ENCODE results near the gene ELOVL6.

The ELOVL6 gene

GRCh38 chr4:110135076-110135475, 63.3 kb downstream of the ELOVL6 start:
- DNase-seq (ENCODE audit: low spot score), result no peak

GRCh38 chr4:110134269-110134869, 64.0 kb downstream of the ELOVL6 start:
- TF ChIP-seq CTCF (IDR thresholded peaks at IDR 0.05), result no peak
- DNase-seq (ENCODE audit: low spot score), result no peak
- H3K27ac ChIP-seq, result no peak overlapping the region
- no peak overlapping the region for H3K4me3 ChIP-seq

More at GRCh38 chr4:110135076-110135475, 63.3 kb downstream of the ELOVL6 start:
- no peak for TF ChIP-seq CTCF (IDR thresholded peaks at IDR 0.05)
- no peak overlapping the region for H3K27ac ChIP-seq
- H3K4me3 ChIP-seq, result no peak overlapping the region

GRCh38 chr4:110132816-110133719, 65.3 kb downstream of the ELOVL6 start:
- no peak overlapping the region for H3K27ac ChIP-seq

GRCh38 chr4:110131916-110132315, 66.5 kb downstream of the ELOVL6 start:
- DNase-seq (ENCODE audit: low spot score), result no peak
- no peak overlapping the region for H3K4me3 ChIP-seq
- no peak for TF ChIP-seq CTCF (IDR thresholded peaks at IDR 0.05)
- no peak overlapping the region for H3K27ac ChIP-seq

More at GRCh38 chr4:110132816-110133719, 65.3 kb downstream of the ELOVL6 start:
- DNase-seq (ENCODE audit: low spot score), result no peak
- TF ChIP-seq CTCF (IDR thresholded peaks at IDR 0.05), result no peak
- no peak overlapping the region for H3K4me3 ChIP-seq

GRCh38 chr4:110130576-110131358, 67.6 kb downstream of the ELOVL6 start:
- no peak for TF ChIP-seq CTCF (IDR thresholded peaks at IDR 0.05)
- H3K4me3 ChIP-seq, result no peak overlapping the region
- DNase-seq (ENCODE audit: low spot score), result no peak
- H3K27ac ChIP-seq, result no peak overlapping the region

- TF ChIP-seq CTCF (IDR thresholded peaks at IDR 0.05), result no peak
- DNase-seq (ENCODE audit: low spot score), result no peak
- no peak overlapping the region for H3K27ac ChIP-seq
- no peak overlapping the region for H3K4me3 ChIP-seq
Measured at GRCh38 chr4:110129544-110129943, 68.9 kb downstream of the ELOVL6 start.
